ENCODE results near the gene PTCH1.

PTCH1 gene

GRCh38 chr9:95516734-95517558 lies at the start of gene PTCH1:
Gene PTCH1, minus strand, starts transcription at chr9:95516971.
- DNase-seq, result peak; percentile 18

- DNase-seq, result no peak
These were observed 49.2 kb upstream of the PTCH1 start for GRCh38 chr9:95565982-95566381.

GRCh38 chr9:95561913-95562312 lies 45.1 kb upstream of the PTCH1 start:
- DNase-seq, result no peak

GRCh38 chr9:95557142-95557541 lies 40.4 kb upstream of the PTCH1 start:
- no peak for DNase-seq

GRCh38 chr9:95556521-95556920 lies 39.8 kb upstream of the PTCH1 start:
- no peak for DNase-seq

GRCh38 chr9:95552814-95553546 lies 36.2 kb upstream of the PTCH1 start:
- DNase-seq, result no peak

GRCh38 chr9:95552255-95552654 lies 35.5 kb upstream of the PTCH1 start:
- no peak for DNase-seq

GRCh38 chr9:95551406-95551805 lies 34.6 kb upstream of the PTCH1 start:
- DNase-seq, result no peak

- DNase-seq, result no peak
These were observed 29.2 kb upstream of the PTCH1 start for GRCh38 chr9:95545831-95546567.

- DNase-seq, result no peak
These were observed 17.4 kb upstream of the PTCH1 start for GRCh38 chr9:95533996-95534680.

- DNase-seq, result no peak
These were observed 13.1 kb upstream of the PTCH1 start for GRCh38 chr9:95529910-95530309.

- DNase-seq, result no peak
These were observed 12.2 kb upstream of the PTCH1 start for GRCh38 chr9:95528908-95529502.

GRCh38 chr9:95522871-95523370 lies 6.2 kb upstream of the PTCH1 start:
- DNase-seq, result no peak

- no peak for DNase-seq
These were observed 4.9 kb upstream of the PTCH1 start for GRCh38 chr9:95521699-95522098.

- no peak for DNase-seq
These were observed 1.0 kb upstream of the PTCH1 start for GRCh38 chr9:95517559-95518425.

GRCh38 chr9:95516221-95516733 lies 494 bp downstream of the PTCH1 start:
- DNase-seq, result no peak

GRCh38 chr9:95515272-95516113 lies 1.3 kb downstream of the PTCH1 start:
- no peak for DNase-seq

GRCh38 chr9:95514342-95514741 lies 2.4 kb downstream of the PTCH1 start:
- no peak for DNase-seq

- DNase-seq, result no peak
These were observed 3.1 kb downstream of the PTCH1 start for GRCh38 chr9:95513711-95514110.

- no peak for DNase-seq
These were observed 4.1 kb downstream of the PTCH1 start for GRCh38 chr9:95512709-95513095.
